K562 (cell line): ENCODE results near the gene ZFPM1. TPM values are rescaled to one million over a fixed set of nuclear protein-coding genes. Genes with fewer than 3 reads are reported as not detected.
A peak's percentile ranks its signal among the peaks of the same experiment; 100 is the strongest.

Source experiments
- BACH1 ChIP-seq: fragments of 200-800 bp; sonication (Bioruptor generic); IDR thresholded peaks from 2 replicates; pipeline ENCODE4 v1.6.1; 2016; ENCODE audit warnings: missing genetic modification characterization, missing compliant biosample characterization
- CGGBP1 ChIP-seq: fragments of 250-450 bp; sonication (Bioruptor Pico); IDR thresholded peaks from 2 replicates; pipeline ENCODE4 v1.9.0; 2021; ENCODE audit warnings: mild to moderate bottlenecking
- DLX4 ChIP-seq: fragments of 250-450 bp; sonication (Bioruptor Pico); IDR thresholded peaks from 2 replicates; pipeline ENCODE4 v1.6.1; 2021; ENCODE audit warnings: mild to moderate bottlenecking
- E2F6 ChIP-seq, 2 experiments: IDR thresholded peaks; 2 replicates each; pipeline ENCODE4 v1.6.1; 2011; ENCODE audit warnings: borderline replicate concordance in 1 of 2, control low read depth in 1 of 2, low read depth in 1 of 2, low read length in 1 of 2, mild to moderate bottlenecking in 1 of 2, mixed read lengths in 1 of 2, moderate library complexity in 1 of 2; ENCODE audit not compliant: insufficient read depth in 1 of 2, insufficient read length in 1 of 2, poor library complexity in 1 of 2, severe bottlenecking in 1 of 2; ENCODE audit errors: extremely low read depth in 1 of 2
- ESRRB ChIP-seq: fragments of 250-450 bp; sonication (Bioruptor Pico); IDR thresholded peaks from 2 replicates; pipeline ENCODE4 v1.5.0; 2020; ENCODE audit warnings: mild to moderate bottlenecking, moderate library complexity, borderline replicate concordance
- ETS1 ChIP-seq: conservative IDR thresholded peaks from 2 replicates; pipeline ENCODE4 v1.6.1; 2011; ENCODE audit warnings: low read depth, mild to moderate bottlenecking, low read length; ENCODE audit not compliant: control insufficient read depth
- FOXJ3 ChIP-seq: sonication (generic); formaldehyde crosslinking; IDR thresholded peaks from 2 replicates; pipeline ENCODE4 v1.4.0; 2020; ENCODE audit warnings: mild to moderate bottlenecking, missing genetic modification reagents
- HEY1 ChIP-seq: fragments of 250-450 bp; sonication (Bioruptor Pico); IDR thresholded peaks from 2 replicates; pipeline ENCODE4 v1.5.0; 2020; ENCODE audit warnings: mild to moderate bottlenecking, moderate library complexity, borderline replicate concordance
- LCOR ChIP-seq: sonication (generic); formaldehyde crosslinking; IDR thresholded peaks from 2 replicates; pipeline ENCODE4 v1.8.0; 2022; ENCODE audit warnings: mild to moderate bottlenecking, missing genetic modification reagents
- MAFF ChIP-seq: IDR thresholded peaks from 2 replicates; pipeline ENCODE4 v1.6.1; 2012; ENCODE audit warnings: low read length, improper control_type of control experiment
- MCM5 ChIP-seq: fragments of 450-650 bp; IDR thresholded peaks from 2 replicates; pipeline ENCODE4 v1.6.1; 2016; ENCODE audit warnings: low read depth
- MCM7 ChIP-seq, 2 experiments: fragments of 450-650 bp; IDR thresholded peaks; 2 replicates each; pipeline ENCODE4 v1.6.1; 2016 to 2018
- MXD1 ChIP-seq: fragments of 250-450 bp; sonication (Bioruptor Pico); IDR thresholded peaks from 2 replicates; pipeline ENCODE4 v1.8.0; 2021; ENCODE audit warnings: borderline replicate concordance, mild to moderate bottlenecking, moderate library complexity; ENCODE audit not compliant: poor library complexity, severe bottlenecking
- MYC ChIP-seq, 2 experiments: fragments of 250-450 bp in 1 of 2; sonication (Bioruptor Pico) in 1 of 2; IDR thresholded peaks; 2 replicates each; pipeline versions ENCODE4 v1.5.1 to v1.6.1; 2012 to 2021; ENCODE audit warnings: low read depth in 2 of 2, borderline replicate concordance in 1 of 2, improper control_type of control experiment in 1 of 2, low read length in 1 of 2, mild to moderate bottlenecking in 1 of 2, moderate library complexity in 1 of 2
- RHOXF2B ChIP-seq: fragments of 250-450 bp; sonication (Bioruptor Pico); conservative IDR thresholded peaks from 2 replicates; pipeline ENCODE4 v1.5.1; 2021
- ZBTB43 ChIP-seq: sonication (generic); formaldehyde crosslinking; IDR thresholded peaks from 2 replicates; pipeline ENCODE4 v1.8.0; 2023; ENCODE audit warnings: mild to moderate bottlenecking, missing genetic modification reagents
- ZBTB5 ChIP-seq: fragments of 450-650 bp; IDR thresholded peaks from 2 replicates; pipeline ENCODE4 v1.6.1; 2017; ENCODE audit warnings: antibody characterized with exemption
- ZNF444 ChIP-seq: fragments of 250-450 bp; sonication (Bioruptor Pico); IDR thresholded peaks from 2 replicates; pipeline ENCODE4 v1.4.0; 2020; ENCODE audit warnings: mild to moderate bottlenecking, moderate library complexity
- polyA plus RNA-seq, 8 experiments: library from polyadenylated mRNA; depleted of rRNA in 4 of 8; stranded (reverse) in 5 of 8; unstranded in 3 of 8; fragments of >200 nt; fragmentation: Nextera tagmentation in 2 of 8; fragmentation: Illumina TruSeq in 1 of 8; extraction: Ambion mirVana in 2 of 8; extraction: Trizol in 1 of 8; gene quantifications; 2 replicates each; pipeline versions ENCODE4 v1.2.1 to v1.2.3, GENCODE V29; 2011 to 2014; ENCODE audit warnings: inconsistent platforms in 1 of 8, missing spikeins in 1 of 8
- total RNA-seq, 7 experiments: library from RNA; depleted of rRNA in 6 of 7; stranded (reverse); fragments of >200 nt in 6 of 7; fragmentation: Illumina TruSeq in 2 of 7; extraction: Trizol in 2 of 7; gene quantifications; 2 replicates each; pipeline versions ENCODE4 v1.2.1 to v1.2.3, GENCODE V29; 2011 to 2021; ENCODE audit warnings: low replicate concordance in 1 of 7

ZFPM1 gene
- total and polyA plus RNA-seq, 9 of the 15 experiments (the other 6 are each of a cell fraction or from before 2014, with no cell fraction given), result 0.03 to 35.9 (median 1.4) TPM

DNA sequence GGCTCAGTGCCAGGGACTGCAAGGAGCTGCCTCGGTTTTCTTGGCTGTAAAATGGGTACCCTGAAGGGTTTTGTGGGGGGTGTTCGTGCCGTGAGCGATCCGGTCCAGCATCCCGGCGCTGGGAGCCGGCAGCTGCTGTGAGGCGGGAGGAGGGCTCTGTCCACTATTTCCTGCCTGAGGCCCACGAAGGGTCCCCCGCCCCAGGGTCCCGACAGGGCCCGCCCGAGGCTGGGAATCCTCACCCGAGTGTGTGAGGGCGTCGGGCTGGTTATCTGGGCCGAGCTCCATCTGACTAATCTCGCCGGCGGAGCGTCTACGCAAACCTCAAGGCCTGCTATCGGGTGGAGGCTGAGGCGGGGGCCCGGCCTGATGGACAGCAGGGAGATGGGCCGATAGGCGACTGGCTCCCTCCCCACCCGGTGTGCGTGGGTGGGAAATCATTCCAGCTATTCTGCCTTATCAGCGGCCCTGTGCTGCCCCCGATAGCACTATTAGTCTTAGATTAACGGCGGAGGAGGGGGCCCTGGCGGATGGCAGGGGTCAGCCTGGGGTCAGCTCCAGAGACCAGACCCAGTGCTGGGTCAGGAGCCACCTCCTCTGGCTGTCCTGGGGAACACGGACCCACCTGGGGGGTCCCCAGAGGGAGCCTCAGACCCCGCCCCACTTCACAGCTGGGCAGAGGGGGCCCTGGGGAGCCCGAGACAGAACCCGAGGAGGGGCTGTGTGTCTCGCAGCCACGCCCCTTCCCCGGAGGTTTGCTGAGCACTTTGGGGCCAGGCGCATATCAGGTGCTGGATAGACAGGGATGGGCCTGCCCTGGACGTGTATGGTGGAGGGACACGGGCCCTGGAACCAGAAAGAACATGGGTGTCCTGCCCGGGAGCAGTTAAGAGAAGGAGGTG lies 44.7 kb downstream of the ZFPM1 start (continued):
- TF ChIP-seq ZBTB5 (no peak), MCM5 (no peak), RHOXF2B (no peak), ZBTB43 (CRISPR knock-in tag) (no peak), DLX4 (CRISPR knock-in tag) (no peak), LCOR (CRISPR knock-in tag) (peak; percentile 93), E2F6 (IDR thresholded peaks at IDR 0.05; ENCODE audit: borderline replicate concordance in 1 of 2, extremely low read depth in 1 of 2, insufficient read depth in 1 of 2, insufficient read length in 1 of 2, low read depth in 1 of 2, low read length in 1 of 2, poor library complexity in 1 of 2, severe bottlenecking in 1 of 2) (peak in 1 of 2 experiments; percentile 23), MXD1 (CRISPR knock-in tag) (no peak), HEY1 (no peak), ETS1 (0 out of 2 replicates have a peak, but pooled peaks have one; percentile 65), BACH1 (tag) (no peak), CGGBP1 (CRISPR knock-in tag) (no peak), ESRRB (no peak), FOXJ3 (no peak), MYC (IDR thresholded peaks at IDR 0.05; ENCODE audit: low read depth, low read length) (peak; percentile 76), MYC (CRISPR knock-in tag; IDR thresholded peaks at IDR 0.05; ENCODE audit: borderline replicate concordance, low read depth) (no peak), MAFF (no peak), MCM7 (IDR thresholded peaks at IDR 0.05) (no peak), ZNF444 (no peak)
